Stomach (tissue), 9 donors: ENCODE results near the gene CCDC178. TPM values are rescaled to one million over a fixed set of nuclear protein-coding genes. Genes with fewer than 3 reads are reported as not detected.

Experiments used
- DNase-seq, 2 donors: peaks; one replicate each; pipeline versions ENCODE4 v3.0.0 to v3.0.0-alpha.2; 2013 to 2019
- H3K27ac ChIP-seq, 5 donors: fragments of 200-600 bp in 4 of 5; sonication (generic) in 4 of 5; one replicate each; pipeline ENCODE4 v1.5.1; 2013 to 2019; ENCODE audit warnings: mild to moderate bottlenecking in 1 of 5, moderate library complexity in 1 of 5
- H3K27me3 ChIP-seq, 3 donors: fragments of 200-600 bp; sonication (generic); one replicate each; pipeline ENCODE4 v1.5.1; 2017 to 2019; ENCODE audit warnings: mixed run types in 1 of 3
- H3K36me3 ChIP-seq, 4 donors: fragments of 200-600 bp; sonication (generic); 1 replicate in 3 of 4; 2 replicates in 1 of 4; pipeline ENCODE4 v1.5.1; 2016 to 2019
- H3K4me1 ChIP-seq, 4 donors: fragments of 200-600 bp; sonication (generic); one replicate each; pipeline ENCODE4 v1.5.1; 2016 to 2019
- H3K4me3 ChIP-seq, 4 donors: fragments of 200-600 bp; sonication (generic) in 3 of 4; one replicate each; pipeline ENCODE4 v1.5.1; 2016 to 2019; ENCODE audit warnings: mild to moderate bottlenecking in 1 of 4
- H3K9me3 ChIP-seq, 4 donors: fragments of 200-600 bp; sonication (generic); one replicate each; pipeline ENCODE4 v1.5.1; 2016 to 2019
- EP300 ChIP-seq: sonication (generic); formaldehyde crosslinking; IDR thresholded peaks from one replicate; pipeline ENCODE4 v1.6.1; 2017; ENCODE audit warnings: antibody characterized with exemption
- POLR2A ChIP-seq, 4 donors: fragments of 450-650 bp; IDR thresholded peaks; one replicate each; pipeline ENCODE4 v1.6.1; 2016; ENCODE audit warnings: antibody characterized with exemption in 4 of 4, control low read depth in 2 of 4, mild to moderate bottlenecking in 1 of 4, moderate library complexity in 1 of 4
- POLR2AphosphoS5 ChIP-seq, 3 donors: sonication (generic); formaldehyde crosslinking; IDR thresholded peaks; one replicate each; pipeline ENCODE4 v1.6.1; 2016; ENCODE audit warnings: antibody characterized with exemption in 3 of 3
- WGBS, 5 donors: extraction: QIAGEN DNeasy Blood & Tissue Kit in 3 of 5; methylation state at CpG; one replicate each; pipeline versions ENCODE4 v1.1.5 to v1.1.7; 2013 to 2018; 5-methylcytosine and 5-hydroxymethylcytosine counted together
- intact Hi-C: fragments of 100-400 bp; cut with DNase I; formaldehyde crosslinking; loops from one replicate; pipeline ENCODE4 v1.15.1; 2023; ENCODE audit warnings: low total_unique reads
- polyA plus RNA-seq, 3 donors: library from polyadenylated mRNA; stranded (reverse); fragments of 200-250 nt; gene quantifications; one replicate each; pipeline ENCODE4 v1.2.3, GENCODE V29; 2013
- total RNA-seq, 5 donors: library from RNA; depleted of rRNA; stranded (reverse); fragments of >200 nt; gene quantifications; one replicate each; pipeline versions ENCODE4 v1.1.0 to v1.2.3, GENCODE V29; 2014 to 2016
- TF ChIP-seq, protein P1 (sequence below), 7 experiments: fragments of 450-650 bp in 4 of 7; fragments of 200-600 bp in 3 of 7; sonication (generic) in 3 of 7; IDR thresholded peaks; one replicate each; pipeline ENCODE4 v1.5.1; 2016 to 2019; ENCODE audit warnings: antibody characterized with exemption in 7 of 7, control low read depth in 2 of 7, mild to moderate bottlenecking in 1 of 7
- donor health status: healthy with polysubstance abuse.
- donor health status: Bipolar disorder and iron deficiency.
- donor health status: healthy.

CCDC178 gene
- total and polyA plus RNA-seq, 8 donors = 0.38 to 24.5 (median 1.8) TPM; not detected in 4

DNA sequence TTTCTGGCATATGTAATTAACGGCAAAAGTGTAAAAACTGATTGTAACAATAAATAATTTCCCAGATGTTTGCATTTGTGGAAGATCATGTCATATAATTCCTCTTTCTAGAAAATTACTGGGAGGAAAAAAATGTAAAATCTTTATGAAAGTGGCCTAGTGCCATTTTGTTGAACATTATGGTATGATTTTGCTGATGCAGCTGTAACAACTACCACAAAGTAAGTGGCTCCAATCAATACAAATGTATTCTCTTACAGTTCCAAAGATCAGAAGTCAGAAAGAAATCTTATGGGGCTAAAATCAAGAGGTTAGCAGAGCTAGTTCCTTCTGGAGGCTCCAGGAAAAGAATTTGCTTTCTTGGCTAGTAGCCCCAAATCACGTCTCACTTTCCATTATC, 281.4 kb downstream of the CCDC178 start:
- H3K4me1 ChIP-seq = no peaks in the 10 kb centered on the region
- no peaks in the 10 kb centered on the region for H3K36me3 ChIP-seq
- H3K27me3 ChIP-seq = no peaks in the 10 kb centered on the region
- H3K27ac ChIP-seq = no peak overlapping the region
- WGBS, 5 donors = 69 to 84% (median 74%) methylated on average over 2 of the region's 2 CpGs
- no peak for DNase-seq
- no peaks in the 10 kb centered on the region for H3K9me3 ChIP-seq
- intact Hi-C loops = no loop called here
- TF ChIP-seq POLR2AphosphoS5 (IDR thresholded peaks at IDR 0.05) = no peak
- TF ChIP-seq, protein P1, sequence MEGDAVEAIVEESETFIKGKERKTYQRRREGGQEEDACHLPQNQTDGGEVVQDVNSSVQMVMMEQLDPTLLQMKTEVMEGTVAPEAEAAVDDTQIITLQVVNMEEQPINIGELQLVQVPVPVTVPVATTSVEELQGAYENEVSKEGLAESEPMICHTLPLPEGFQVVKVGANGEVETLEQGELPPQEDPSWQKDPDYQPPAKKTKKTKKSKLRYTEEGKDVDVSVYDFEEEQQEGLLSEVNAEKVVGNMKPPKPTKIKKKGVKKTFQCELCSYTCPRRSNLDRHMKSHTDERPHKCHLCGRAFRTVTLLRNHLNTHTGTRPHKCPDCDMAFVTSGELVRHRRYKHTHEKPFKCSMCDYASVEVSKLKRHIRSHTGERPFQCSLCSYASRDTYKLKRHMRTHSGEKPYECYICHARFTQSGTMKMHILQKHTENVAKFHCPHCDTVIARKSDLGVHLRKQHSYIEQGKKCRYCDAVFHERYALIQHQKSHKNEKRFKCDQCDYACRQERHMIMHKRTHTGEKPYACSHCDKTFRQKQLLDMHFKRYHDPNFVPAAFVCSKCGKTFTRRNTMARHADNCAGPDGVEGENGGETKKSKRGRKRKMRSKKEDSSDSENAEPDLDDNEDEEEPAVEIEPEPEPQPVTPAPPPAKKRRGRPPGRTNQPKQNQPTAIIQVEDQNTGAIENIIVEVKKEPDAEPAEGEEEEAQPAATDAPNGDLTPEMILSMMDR (IDR thresholded peaks at IDR 0.05) = no peak
- TF ChIP-seq EP300 = no peak
- no peak for TF ChIP-seq POLR2A (IDR thresholded peaks at IDR 0.05)
- no peak overlapping the region for H3K4me3 ChIP-seq

DNA sequence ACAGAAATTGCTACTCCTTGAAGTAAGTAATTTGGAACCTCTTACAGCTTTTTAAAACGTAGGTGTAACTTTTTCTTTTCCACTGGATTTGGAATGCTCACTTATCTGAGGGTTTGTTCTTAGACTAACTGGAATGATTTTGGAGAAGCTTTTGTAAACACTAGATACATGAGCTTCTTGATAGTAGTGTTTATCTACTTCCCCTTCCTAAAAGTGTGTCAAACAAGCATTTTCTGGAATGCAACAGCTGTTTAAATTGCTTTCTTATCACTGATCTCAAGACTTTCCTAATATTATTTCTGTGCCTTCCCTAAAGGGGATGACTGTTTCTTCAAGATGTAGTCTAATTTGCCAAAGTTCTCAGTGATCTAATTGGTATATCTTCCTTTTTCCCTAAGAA, 282.6 kb downstream of the CCDC178 start:
- WGBS, 5 donors = 0 to 12% (median 7%) methylated on average over 1 of the region's 1 CpG
- no peak for TF ChIP-seq POLR2AphosphoS5 (IDR thresholded peaks at IDR 0.05)
- no peak for TF ChIP-seq EP300
- TF ChIP-seq, protein P1 (IDR thresholded peaks at IDR 0.05) = no peak
- TF ChIP-seq POLR2A (IDR thresholded peaks at IDR 0.05) = no peak
- Histone ChIP-seq H3K4me3 (no peak overlapping the region), H3K27ac (no peak overlapping the region), H3K4me1 (no peaks in the 10 kb centered on the region), H3K36me3 (no peaks in the 10 kb centered on the region), H3K9me3 (no peaks in the 10 kb centered on the region), H3K27me3 (no peaks in the 10 kb centered on the region)
- intact Hi-C loops = no loop called here
- DNase-seq = no peak

- no peak overlapping the region for H3K27ac ChIP-seq
- TF ChIP-seq POLR2A (IDR thresholded peaks at IDR 0.05) (no peak), POLR2AphosphoS5 (IDR thresholded peaks at IDR 0.05) (no peak), EP300 (no peak)
- TF ChIP-seq, protein P1 (IDR thresholded peaks at IDR 0.05) = no peak
- H3K4me3 ChIP-seq = no peak overlapping the region
- H3K9me3 ChIP-seq = no peaks in the 10 kb centered on the region
- H3K27me3 ChIP-seq = no peaks in the 10 kb centered on the region
- intact Hi-C loops = no loop called here
- H3K36me3 ChIP-seq = no peaks in the 10 kb centered on the region
- no peak for DNase-seq
- no peaks in the 10 kb centered on the region for H3K4me1 ChIP-seq
Observed at GRCh38 chr18:33156906-33157470, 283.5 kb downstream of the CCDC178 start.

- Histone ChIP-seq H3K27ac (no peak overlapping the region), H3K4me3 (no peak overlapping the region), H3K9me3 (peaks cover 0 to 4% (median 0%) of the 10 kb centered on the region in 4 donors), H3K27me3 (no peaks in the 10 kb centered on the region), H3K4me1 (no peaks in the 10 kb centered on the region), H3K36me3 (no peaks in the 10 kb centered on the region)
- TF ChIP-seq POLR2AphosphoS5 (IDR thresholded peaks at IDR 0.05) (no peak), POLR2A (IDR thresholded peaks at IDR 0.05) (no peak), EP300 (no peak)
- TF ChIP-seq, protein P1 (IDR thresholded peaks at IDR 0.05) = no peak
- WGBS, 5 donors = 72 to 79% (median 76%) methylated on average over 2 of the region's 2 CpGs
- DNase-seq = no peak
- intact Hi-C loops = no loop called here
Observed at GRCh38 chr18:33154049-33154448, 286.5 kb downstream of the CCDC178 start.
